IPS DF 19.7 (cell line): ENCODE data around the gene DNTT.

ENCODE experiments used
- DNase-seq: peaks from one replicate; pipeline ENCODE4 v3.0.0-alpha.2; 2013; ENCODE audit warnings: low read depth, low spot score

DNTT gene

GRCh38 chr10:96377816-96378294, 73.6 kb downstream of the DNTT start:
- DNase-seq: no peak

GRCh38 chr10:96378741-96379140, 74.5 kb downstream of the DNTT start:
- DNase-seq: no peak

- DNase-seq: no peak
Observed at GRCh38 chr10:96379758-96380157, 75.5 kb downstream of the DNTT start.

- DNase-seq: no peak
Observed at GRCh38 chr10:96380821-96381220, 76.6 kb downstream of the DNTT start.

DNA sequence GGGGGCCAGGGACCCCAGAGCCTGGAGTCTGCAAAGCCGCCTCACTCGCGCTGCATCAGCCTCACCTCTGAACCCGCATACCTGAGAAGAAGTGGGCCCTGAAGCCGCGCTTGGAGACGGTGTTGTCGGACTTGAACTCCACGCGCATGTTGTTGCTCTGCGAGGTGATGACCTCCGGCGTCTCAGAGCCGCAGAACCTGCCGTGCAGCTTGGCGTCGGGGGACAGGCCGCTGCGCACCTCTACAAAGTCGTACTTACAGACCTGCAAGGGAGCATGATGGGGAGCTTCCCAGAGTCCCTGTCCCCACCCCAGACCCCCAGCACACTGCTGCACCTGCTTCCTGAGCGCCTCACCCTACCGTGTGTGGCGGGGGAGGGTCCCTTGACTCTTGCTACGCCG, 80.3 kb downstream of the DNTT start:
- no peak for DNase-seq

GRCh38 chr10:96387161-96387560, 82.9 kb downstream of the DNTT start:
- no peak for DNase-seq

DNA sequence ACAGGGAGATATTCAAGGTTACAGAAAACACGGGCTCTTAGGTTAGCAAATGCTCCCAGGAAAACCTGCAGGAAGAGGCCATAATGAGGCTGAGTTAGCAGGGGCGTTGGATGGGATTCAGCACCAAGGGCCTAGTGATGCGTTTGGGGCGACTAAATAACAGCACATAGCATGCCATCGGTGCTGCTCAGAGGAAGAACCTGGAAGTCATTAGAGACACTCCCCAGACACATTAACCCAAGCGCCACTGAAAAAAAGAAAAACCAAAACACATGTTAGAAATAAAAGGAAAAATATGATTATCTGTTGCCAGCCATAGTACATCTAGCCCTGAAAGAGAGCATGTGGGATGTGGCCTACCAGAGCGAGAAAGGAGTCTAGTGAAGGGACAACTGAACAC, 83.4 kb downstream of the DNTT start:
- DNase-seq: no peak
